Neutrophil (primary cell): Measurements from ENCODE around the gene DACT1.

Experiments
- H3K27ac ChIP-seq: fragments of 200-600 bp; sonication (generic); 2 replicates; pipeline ENCODE4 v1.5.1; 2016; ENCODE audit warnings: mild to moderate bottlenecking, moderate library complexity
- H3K27me3 ChIP-seq: fragments of 200-600 bp; sonication (generic); 2 replicates; pipeline ENCODE4 v1.6.0; 2016; ENCODE audit warnings: mild to moderate bottlenecking
- H3K36me3 ChIP-seq: fragments of 200-600 bp; sonication (generic); 2 replicates; pipeline ENCODE4 v1.5.1; 2017
- H3K4me1 ChIP-seq, 2 experiments: fragments of 200-600 bp in 1 of 2; sonication (generic) in 1 of 2; 1 replicate in 1 of 2; 2 replicates in 1 of 2; pipeline versions ENCODE4 v1.5.1 to v1.6.1; 2013 to 2016; ENCODE audit warnings: low read depth in 1 of 2, low read length in 1 of 2, mild to moderate bottlenecking in 1 of 2, moderate library complexity in 1 of 2; ENCODE audit not compliant: control insufficient read depth in 1 of 2, insufficient read depth in 1 of 2
- H3K4me3 ChIP-seq, 2 experiments: fragments of 200-600 bp in 1 of 2; sonication (generic) in 1 of 2; 1 replicate in 1 of 2; 2 replicates in 1 of 2; pipeline ENCODE4 v1.5.1; 2013 to 2016; ENCODE audit warnings: low read depth in 1 of 2, low read length in 1 of 2, mild to moderate bottlenecking in 1 of 2, moderate library complexity in 1 of 2
- H3K9me3 ChIP-seq: fragments of 200-600 bp; sonication (generic); 2 replicates; pipeline ENCODE4 v1.5.1; 2016
- CTCF ChIP-seq: fragments of 200-600 bp; sonication (generic); IDR thresholded peaks from 2 replicates; pipeline ENCODE4 v1.5.1; 2016; ENCODE audit warnings: antibody characterized with exemption

Gene DACT1

GRCh38 chr14:58631732-58632131 is 6.0 kb upstream of the DACT1 start:
- no peak overlapping the region for H3K4me3 ChIP-seq
- H3K4me1 ChIP-seq: no peaks in the 10 kb centered on the region
- no peak for TF ChIP-seq CTCF
- H3K27me3 ChIP-seq: peaks cover 38% of the 10 kb centered on the region
- no peaks in the 10 kb centered on the region for H3K36me3 ChIP-seq
- no peak overlapping the region for H3K27ac ChIP-seq
- H3K9me3 ChIP-seq: no peaks in the 10 kb centered on the region

DNA sequence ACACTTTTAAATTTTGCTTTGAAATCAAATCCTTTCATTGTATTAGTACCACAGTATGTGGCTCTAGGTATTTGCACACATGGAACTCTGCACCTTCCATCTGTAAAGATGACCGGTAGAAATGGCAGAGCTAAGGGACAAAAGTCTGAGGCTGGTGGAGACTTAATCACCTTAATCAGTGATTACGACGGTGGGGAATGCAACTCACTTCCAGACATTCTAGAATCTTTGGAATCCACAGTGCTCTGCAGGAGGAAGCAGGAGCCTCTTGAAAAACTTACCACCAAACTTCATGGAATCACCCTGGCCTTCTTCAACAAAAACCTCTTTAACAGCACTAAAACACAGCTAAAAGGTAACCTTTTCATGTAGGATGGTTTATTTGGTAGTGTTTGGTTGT is 3.9 kb upstream of the DACT1 start:
- peaks cover 9 to 12% of the 10 kb centered on the region in 2 experiments for H3K4me1 ChIP-seq
- H3K9me3 ChIP-seq: no peaks in the 10 kb centered on the region
- H3K4me3 ChIP-seq: no peak overlapping the region
- H3K36me3 ChIP-seq: no peaks in the 10 kb centered on the region
- TF ChIP-seq CTCF: no peak
- peaks cover 59% of the 10 kb centered on the region for H3K27me3 ChIP-seq
- no peak overlapping the region for H3K27ac ChIP-seq

- no peak for TF ChIP-seq CTCF
- H3K4me1 ChIP-seq: peaks cover 13 to 17% of the 10 kb centered on the region in 2 experiments
- no peaks in the 10 kb centered on the region for H3K36me3 ChIP-seq
- peaks cover 66% of the 10 kb centered on the region for H3K27me3 ChIP-seq
- no peaks in the 10 kb centered on the region for H3K9me3 ChIP-seq
- H3K27ac ChIP-seq: no peak overlapping the region
- H3K4me3 ChIP-seq: no peak overlapping the region
Measured at GRCh38 chr14:58634406-58635090, 3.2 kb upstream of the DACT1 start.

DNA sequence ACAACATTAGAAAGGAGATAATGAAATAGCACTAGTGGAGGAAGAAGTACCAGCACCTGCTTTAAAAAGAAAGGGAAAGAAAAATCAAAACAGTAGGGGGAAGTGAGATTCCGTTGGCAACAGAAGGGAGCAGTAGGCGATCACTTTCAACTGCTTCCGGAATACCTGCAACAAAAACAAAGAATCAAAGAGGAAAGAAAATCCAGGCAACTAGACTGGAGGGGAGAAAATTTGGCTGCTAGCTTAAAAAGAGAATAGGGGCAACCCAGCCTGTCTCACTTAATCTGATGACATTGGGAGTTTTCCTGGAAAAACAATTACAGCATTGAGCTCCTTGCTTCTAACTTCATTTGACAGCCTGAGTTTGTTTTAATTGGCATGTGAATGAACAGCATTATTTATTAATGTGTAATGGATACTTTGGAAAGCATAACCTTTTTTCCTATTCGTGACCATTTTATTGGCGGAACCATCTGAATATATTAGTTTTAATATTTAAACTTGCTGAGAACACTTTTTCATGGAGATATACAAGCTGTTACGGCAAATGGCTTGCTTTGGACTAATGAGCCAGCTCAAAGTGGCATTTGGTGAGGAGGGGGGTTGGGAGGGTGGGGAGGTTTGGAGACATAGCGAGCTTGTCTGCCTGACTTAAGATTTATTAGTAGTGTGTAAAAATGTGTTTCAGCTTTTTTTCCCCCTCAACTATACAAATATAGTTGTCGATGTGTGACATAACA is 2.5 kb upstream of the DACT1 start:
- Histone ChIP-seq H3K9me3 (no peaks in the 10 kb centered on the region), H3K36me3 (no peaks in the 10 kb centered on the region), H3K27ac (no peak overlapping the region), H3K4me3 (no peak overlapping the region), H3K27me3 (peaks cover 71% of the 10 kb centered on the region), H3K4me1 (peaks cover 13 to 21% of the 10 kb centered on the region in 2 experiments)
- TF ChIP-seq CTCF: no peak

- Histone ChIP-seq H3K27me3 (peaks cover 71% of the 10 kb centered on the region), H3K9me3 (no peaks in the 10 kb centered on the region), H3K4me1 (peaks cover 13 to 21% of the 10 kb centered on the region in 2 experiments), H3K27ac (no peak overlapping the region), H3K36me3 (no peaks in the 10 kb centered on the region), H3K4me3 (no peak overlapping the region)
- TF ChIP-seq CTCF: no peak
Measured at GRCh38 chr14:58636129-58636528, 1.6 kb upstream of the DACT1 start.
